ENCODE measurements around the gene C9orf78. TPM values are rescaled to one million over a fixed set of nuclear protein-coding genes. Genes with fewer than 3 reads are reported as not detected.

The C9orf78 gene
- total RNA-seq, 1 donor from 2014 or later, result 30.1 TPM

- DNase-seq (ENCODE audit: low spot score), result no peak
Measured at GRCh38 chr9:129868023-129868871, 33.2 kb upstream of the C9orf78 start.

GRCh38 chr9:129867136-129868022, 32.3 kb upstream of the C9orf78 start:
- DNase-seq (ENCODE audit: low spot score), result no peak

DNA sequence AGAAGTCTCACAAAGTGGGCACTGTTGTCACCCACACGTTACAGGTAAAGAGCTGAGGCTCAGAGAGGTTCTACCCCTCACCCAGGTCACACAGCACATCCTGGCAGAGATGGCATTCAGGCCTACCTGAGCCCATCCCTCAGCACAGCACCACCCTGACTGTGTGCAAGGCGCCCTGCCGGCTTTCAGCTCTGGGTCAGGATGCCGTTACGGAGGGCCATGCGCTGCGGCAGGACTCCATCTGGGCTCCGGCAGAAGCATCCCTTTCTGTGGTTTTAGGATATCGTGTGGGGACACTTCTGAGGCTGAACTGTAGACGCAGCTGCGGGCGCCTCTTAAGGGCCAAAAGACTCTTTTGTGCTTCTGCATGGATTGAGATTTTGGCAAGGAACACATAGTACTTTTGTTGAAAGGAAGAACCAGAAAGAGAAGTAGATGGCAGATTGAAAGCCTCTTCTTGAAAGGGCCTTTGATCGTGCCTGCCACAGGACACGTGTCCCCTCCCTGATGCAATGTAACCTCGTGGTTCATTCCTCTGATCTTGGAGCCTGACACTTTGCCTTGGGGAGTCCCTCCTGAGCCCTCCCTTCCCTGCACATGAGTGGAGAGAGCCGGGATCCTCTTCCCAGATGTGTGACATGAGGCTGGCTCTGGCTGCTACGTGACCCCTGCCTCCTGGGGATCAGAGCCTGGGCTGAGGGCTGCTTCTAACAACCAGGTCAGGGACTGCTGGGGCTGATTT, 31.5 kb upstream of the C9orf78 start:
- DNase-seq (ENCODE audit: low spot score), result no peak

GRCh38 chr9:129865668-129866320, 30.7 kb upstream of the C9orf78 start:
- DNase-seq (ENCODE audit: low spot score), result no peak

GRCh38 chr9:129864991-129865647, 30.0 kb upstream of the C9orf78 start:
- DNase-seq (ENCODE audit: low spot score), result no peak

DNA sequence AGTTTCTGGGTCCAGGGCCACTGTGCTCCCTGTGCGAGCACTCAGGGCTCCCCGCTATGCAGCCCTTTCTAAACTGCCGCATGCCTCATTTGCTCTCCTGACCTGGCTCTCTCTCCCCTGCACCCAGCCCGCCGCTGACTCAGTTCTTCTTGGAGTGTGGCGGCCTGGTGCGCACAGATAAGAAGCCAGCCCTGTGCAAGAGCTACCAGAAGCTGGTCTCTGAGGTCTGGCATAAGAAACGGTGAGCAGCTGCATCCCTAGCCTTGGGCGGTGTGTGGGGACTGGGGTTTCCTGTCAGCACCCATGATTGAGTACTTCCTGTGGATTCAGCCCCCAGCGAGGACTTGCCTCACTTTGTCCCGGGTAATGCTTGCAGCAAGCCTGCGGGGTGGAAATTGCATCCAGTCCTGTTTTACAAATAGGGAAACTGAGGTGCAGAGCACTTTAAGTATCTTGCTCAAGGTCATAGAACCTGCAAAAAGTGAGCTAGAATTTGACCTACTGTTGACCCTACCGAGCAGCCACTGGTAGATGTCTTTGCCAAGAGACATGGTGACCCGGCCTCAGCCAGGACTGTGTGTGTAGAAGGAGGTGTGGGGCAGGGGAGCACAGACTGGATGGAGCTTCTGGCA, 28.1 kb upstream of the C9orf78 start:
- no peak for DNase-seq (ENCODE audit: low spot score)

DNA sequence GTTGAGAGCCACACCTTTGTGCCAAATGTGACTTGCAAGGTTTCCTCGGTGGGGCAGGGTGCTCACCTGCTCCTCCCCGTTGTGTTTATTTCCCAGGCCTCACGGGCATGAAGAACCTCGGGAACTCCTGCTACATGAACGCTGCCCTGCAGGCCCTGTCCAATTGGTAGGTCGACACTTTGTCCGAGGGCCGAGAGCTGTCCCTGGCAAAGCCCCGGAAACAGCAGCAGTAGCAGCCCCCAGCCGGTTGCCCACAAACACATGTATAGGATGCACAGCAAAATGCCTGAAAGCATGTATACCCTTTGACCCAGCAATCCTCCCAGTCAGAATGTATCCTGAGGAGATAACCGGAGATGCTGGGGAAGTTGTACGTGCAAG, 26.4 kb upstream of the C9orf78 start:
- no peak for DNase-seq (ENCODE audit: low spot score)

- DNase-seq (ENCODE audit: low spot score), result no peak
Measured at GRCh38 chr9:129860653-129861446, 25.8 kb upstream of the C9orf78 start.

DNA sequence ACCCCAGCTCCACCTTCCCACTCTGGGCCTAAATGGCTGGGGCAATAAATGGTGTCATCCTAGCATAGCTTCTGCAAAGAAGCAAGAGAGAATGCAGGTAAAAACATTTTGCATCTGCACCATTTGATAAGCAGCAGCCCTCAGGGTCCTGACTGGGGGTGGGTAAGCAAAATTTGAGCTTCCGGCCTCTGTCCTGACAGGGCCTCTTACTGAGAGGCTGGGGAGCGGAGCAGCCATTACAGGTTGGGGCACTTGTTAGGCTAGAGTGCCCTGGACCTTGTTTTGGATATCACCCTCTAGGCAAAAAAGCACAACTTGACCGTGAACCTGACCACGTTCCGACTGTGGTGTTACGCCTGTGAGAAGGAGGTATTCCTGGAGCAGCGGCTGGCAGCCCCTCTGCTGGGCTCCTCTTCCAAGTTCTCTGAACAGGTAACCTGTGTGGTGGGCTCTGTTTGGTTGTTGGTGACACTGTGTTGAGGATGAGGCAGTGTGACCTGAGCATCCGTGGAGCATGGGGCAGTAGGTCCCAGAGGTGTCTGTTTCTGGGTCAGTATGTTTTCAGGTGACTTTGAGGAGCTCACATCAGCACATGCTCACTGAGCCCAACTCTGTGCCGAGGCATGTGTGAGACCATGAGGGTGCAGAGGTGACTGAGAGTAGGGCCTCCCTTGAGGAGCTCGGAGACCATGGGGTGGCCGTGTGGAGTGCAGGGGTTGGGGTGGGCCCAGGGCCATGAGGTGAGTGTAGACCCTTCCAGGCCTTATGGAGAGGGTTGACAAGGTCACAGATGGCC, 23.3 kb upstream of the C9orf78 start:
- DNase-seq (ENCODE audit: low spot score), result no peak

- no peak for DNase-seq (ENCODE audit: low spot score)
Measured at GRCh38 chr9:129857207-129857606, 22.1 kb upstream of the C9orf78 start.

- DNase-seq (ENCODE audit: low spot score), result no peak
Measured at GRCh38 chr9:129854588-129855110, 19.6 kb upstream of the C9orf78 start.

DNA sequence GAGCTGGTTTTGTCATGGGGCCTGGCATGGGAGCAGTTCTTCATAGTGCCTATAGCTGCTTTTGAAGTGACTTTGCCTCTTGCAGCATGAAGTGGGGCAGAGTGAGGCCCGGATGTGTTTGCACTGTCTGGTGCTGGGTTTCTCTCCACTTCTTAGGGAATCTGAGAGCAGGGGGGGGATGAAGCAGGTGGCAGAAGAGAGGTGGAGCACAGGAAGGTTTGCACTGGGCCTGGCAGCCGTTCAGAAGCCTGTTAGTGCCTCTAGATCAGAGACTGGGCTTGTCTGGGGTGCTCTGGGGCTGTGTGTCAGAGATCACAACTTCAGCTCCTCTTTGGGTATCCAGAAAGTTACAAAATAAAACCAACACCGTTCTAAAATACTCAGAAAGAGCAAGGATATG, 18.5 kb upstream of the C9orf78 start:
- DNase-seq (ENCODE audit: low spot score), result no peak

GRCh38 chr9:129852579-129852978, 17.5 kb upstream of the C9orf78 start:
- no peak for DNase-seq (ENCODE audit: low spot score)

GRCh38 chr9:129851821-129852220, 16.7 kb upstream of the C9orf78 start:
- DNase-seq (ENCODE audit: low spot score), result no peak

DNA sequence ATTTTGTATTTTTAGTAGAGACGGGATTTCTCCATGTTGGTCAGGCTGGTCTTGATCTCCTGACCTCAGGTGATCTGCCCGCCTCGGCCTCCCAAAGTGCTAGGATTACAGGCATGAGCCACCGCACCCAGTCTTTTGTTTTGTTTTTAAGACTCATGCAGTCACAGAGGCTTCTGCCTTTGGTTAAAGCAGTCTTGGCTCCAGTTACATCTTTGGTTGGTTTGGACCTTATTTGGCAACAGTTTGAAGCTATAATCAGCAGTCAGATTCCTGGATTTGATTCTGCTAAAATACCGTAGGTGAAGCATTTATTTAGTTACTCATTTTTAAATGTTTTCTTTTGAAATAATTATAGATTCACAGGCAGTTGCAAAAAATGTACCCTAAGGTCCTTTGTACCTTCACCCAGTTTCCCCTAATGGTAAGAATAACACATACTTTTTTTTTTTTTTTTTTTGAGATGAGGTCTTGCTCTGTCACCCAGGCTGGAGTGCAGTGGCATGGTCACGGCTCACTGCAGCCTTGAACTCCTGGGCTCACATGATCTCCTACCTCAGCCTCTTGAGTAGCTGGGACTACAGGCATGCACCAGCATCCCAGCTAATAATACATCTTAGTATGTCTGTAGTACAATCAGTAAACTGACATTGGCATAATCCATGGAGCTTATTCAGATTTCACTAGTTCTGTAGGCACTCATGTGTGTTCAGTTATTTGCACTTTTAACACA, 15.9 kb upstream of the C9orf78 start:
- DNase-seq (ENCODE audit: low spot score), result no peak

DNA sequence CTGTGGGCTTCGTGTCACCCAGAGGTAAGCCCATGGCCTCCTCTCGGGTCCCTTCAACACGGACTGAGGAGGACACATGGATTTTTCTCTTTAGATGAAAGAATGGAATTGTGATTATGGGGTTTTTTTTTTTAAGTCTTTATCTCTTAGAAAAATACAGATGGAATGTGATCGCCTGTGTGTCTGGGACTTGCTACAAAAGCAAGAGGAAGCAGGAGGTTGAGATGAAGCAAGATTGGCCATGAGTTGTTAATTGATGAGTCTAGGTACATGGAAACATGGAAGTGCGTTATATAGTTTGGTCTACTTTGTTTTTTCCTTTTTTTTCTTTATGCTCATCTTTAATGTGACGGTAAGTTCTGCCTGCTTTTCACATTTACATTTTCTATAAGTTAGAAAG, 14.8 kb upstream of the C9orf78 start:
- no peak for DNase-seq (ENCODE audit: low spot score)

DNA sequence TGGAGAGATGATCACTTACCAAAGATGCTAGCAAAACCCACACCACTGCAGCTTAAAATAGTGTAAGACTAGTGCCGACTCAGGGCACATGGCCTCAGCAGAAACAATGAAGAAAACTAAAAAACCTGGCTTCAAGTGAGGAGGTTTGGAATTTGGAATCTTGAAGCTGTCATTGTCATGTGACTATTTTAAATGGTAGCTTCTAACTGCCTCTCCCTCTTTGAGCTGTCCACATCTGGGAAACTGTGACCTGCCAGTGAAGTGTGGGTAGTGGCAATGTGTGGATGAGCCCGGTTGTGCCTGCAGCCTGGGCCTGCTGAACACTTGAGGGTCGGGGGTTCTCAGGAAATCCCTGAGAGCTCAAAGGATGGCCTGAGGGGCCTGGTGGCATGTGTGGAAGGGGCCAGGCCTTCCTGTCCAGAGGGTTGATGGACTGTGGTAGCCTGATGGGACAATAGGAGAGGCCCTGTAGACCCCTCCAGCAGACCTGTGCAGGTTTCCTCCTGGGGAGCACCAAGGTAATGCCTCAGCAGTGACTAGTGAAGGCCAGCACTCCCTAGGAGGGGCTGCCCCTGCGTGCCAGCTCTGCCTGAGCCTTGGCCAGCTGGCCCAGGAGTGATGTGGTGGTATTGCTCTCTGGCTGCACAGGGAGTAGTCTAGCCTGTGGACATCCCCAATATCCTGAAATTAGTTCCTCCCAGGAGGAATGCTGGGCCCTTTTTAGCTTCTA, 13.8 kb upstream of the C9orf78 start:
- DNase-seq (ENCODE audit: low spot score), result no peak

All from mesenteric fat pad (tissue), 1 donor.